ENCODE results near the gene BICDL1. TPM values are rescaled to one million over a fixed set of nuclear protein-coding genes. Genes with fewer than 3 reads are reported as not detected.
"Not testable (repeated sequence)": the region's sequence is repeated elsewhere in the genome, so short reads cannot be mapped to it uniquely, and the experiment has no call there.

The BICDL1 gene
- 1 to 10 TPM; 6.6 to 9.1 TPM for total RNA-seq
- long read RNA-seq, partial matches to known transcripts, result 0 of 2 reads
- long read RNA-seq, other reads (novel, unspliced or antisense), result 2 of 2 reads

- peak; percentile 94 for ATAC-seq
- intact Hi-C loops (cut with DNase I, micrococcal nuclease), result loop anchor here in 1 of 2 donors (10.0 kb wide), 1 partner anchor 96 kb away; no protein-coding TSS in a partner anchor
- DNase-seq, result peak; percentile 90 to 97
Measured at GRCh38 chr12:119988472-119989360, at the start of gene BICDL1. Gene BICDL1, plus strand, starts transcription at chr12:119989236. Its CDS starts 633 bp downstream, at chr12:119989869.

GRCh38 chr12:119940897-119941296 lies 48.1 kb upstream of the BICDL1 start:
- intact Hi-C loops (cut with DNase I, micrococcal nuclease), result no loop called here
- peak; percentile 74 for ATAC-seq
- no peak for DNase-seq

DNA sequence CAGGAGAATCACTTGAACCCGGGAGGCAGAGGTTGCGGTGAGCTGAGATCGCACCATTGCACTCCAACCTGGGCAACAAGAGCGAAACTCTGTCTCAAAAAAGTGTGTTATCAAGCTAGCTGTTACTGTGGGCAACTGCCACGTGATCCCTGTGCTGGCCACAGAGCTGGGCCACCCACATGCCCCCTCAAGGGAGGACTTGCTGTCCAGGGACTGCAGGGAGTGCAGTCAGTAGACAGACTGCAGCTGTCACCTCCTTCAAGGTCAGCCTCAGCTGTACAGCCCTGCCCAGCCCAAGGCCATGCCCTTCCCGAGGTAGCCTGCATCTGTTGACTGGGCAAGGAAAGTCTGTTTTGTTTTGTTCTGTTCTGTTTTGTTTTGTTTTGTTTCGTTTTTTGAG lies 46.6 kb upstream of the BICDL1 start:
- intact Hi-C loops (cut with DNase I, micrococcal nuclease), result no loop called here
- ATAC-seq, result no peak
- DNase-seq, result no peak

- intact Hi-C loops (cut with DNase I, micrococcal nuclease), result no loop called here
- ATAC-seq, result no peak
- no peak for DNase-seq
Measured at GRCh38 chr12:119946213-119946612, 42.8 kb upstream of the BICDL1 start.

- DNase-seq (no peak), ATAC-seq (no peak)
- intact Hi-C loops (cut with DNase I, micrococcal nuclease), result no loop called here
Measured at GRCh38 chr12:119949145-119949544, 39.9 kb upstream of the BICDL1 start.

- no peak for ATAC-seq
- DNase-seq, result no peak
- intact Hi-C loops (cut with DNase I, micrococcal nuclease), result no loop called here
Measured at GRCh38 chr12:119949594-119949993, 39.4 kb upstream of the BICDL1 start.

GRCh38 chr12:119956047-119956446 lies 33.0 kb upstream of the BICDL1 start:
- ATAC-seq (no peak), DNase-seq (no peak)
- intact Hi-C loops (cut with DNase I, micrococcal nuclease), result no loop called here

- intact Hi-C loops (cut with DNase I, micrococcal nuclease), result no loop called here
- ATAC-seq (no peak), DNase-seq (no peak)
Measured at GRCh38 chr12:119957135-119957534, 31.9 kb upstream of the BICDL1 start.

GRCh38 chr12:119959435-119959834 lies 29.6 kb upstream of the BICDL1 start:
- DNase-seq (no peak), ATAC-seq (no peak)
- intact Hi-C loops (cut with DNase I, micrococcal nuclease), result no loop called here

DNA sequence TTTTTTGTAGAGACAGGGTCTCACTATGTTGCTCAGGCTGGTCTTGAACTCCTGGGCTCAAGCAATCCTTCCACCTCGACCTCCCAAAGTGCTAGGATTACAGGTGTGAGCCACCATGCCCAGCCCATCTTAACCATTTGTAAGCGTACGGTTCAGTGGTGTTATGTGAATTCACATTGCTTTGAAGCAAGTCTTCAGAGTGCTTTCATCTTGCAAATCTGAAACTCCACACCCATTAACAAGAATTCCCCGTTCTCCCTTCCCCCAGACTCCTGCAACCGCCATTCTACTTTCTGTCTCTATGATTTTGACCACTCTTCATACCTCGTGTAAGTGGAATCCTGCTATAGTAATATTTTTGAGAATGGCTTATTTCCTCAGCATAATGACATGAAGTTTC lies 24.9 kb upstream of the BICDL1 start:
- DNase-seq (no peak), ATAC-seq (no peak)
- intact Hi-C loops (cut with DNase I, micrococcal nuclease), result no loop called here

DNA sequence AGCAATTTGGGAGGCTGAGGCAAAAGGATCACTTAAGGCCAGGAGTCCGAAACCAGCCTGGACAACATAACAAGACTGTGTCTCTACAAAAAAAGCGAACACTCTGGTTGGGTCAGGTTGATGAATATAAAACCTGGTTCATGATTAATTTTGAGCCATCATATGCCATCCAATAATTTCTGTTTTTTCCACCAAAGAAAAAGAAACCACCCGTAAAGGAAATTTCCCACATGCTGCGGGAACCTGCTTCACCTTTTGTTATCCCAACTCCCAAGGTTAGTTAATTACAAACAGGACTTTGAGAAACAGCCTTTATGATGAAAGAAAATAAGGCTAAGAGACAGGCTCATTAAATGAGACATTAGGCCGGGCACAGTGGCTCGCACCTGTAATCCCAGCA lies 24.1 kb upstream of the BICDL1 start:
- DNase-seq (no peak), ATAC-seq (no peak)
- intact Hi-C loops (cut with DNase I, micrococcal nuclease), result no loop called here

GRCh38 chr12:119980242-119980641 lies 8.8 kb upstream of the BICDL1 start:
- no peak for DNase-seq
- intact Hi-C loops (cut with DNase I, micrococcal nuclease), result loop anchor here in 1 of 2 donors (10.0 kb wide), 1 partner anchor 105 kb away; no protein-coding TSS in a partner anchor
- no peak for ATAC-seq

GRCh38 chr12:119980702-119981101 lies 8.3 kb upstream of the BICDL1 start:
- DNase-seq, ATAC-seq: not testable (repeated sequence)
- intact Hi-C loops (cut with DNase I, micrococcal nuclease), result loop anchor here in 1 of 2 donors (10.0 kb wide), 1 partner anchor 104 kb away; no protein-coding TSS in a partner anchor

- intact Hi-C loops (cut with DNase I, micrococcal nuclease), result loop anchor here in 1 of 2 donors (10.0 kb wide), 1 partner anchor 95 kb away; no protein-coding TSS in a partner anchor
- no peak for ATAC-seq
- DNase-seq, result peak in 1 of 2 donors; percentile 35
Measured at GRCh38 chr12:119989361-119989730, 310 bp downstream of the BICDL1 start.

GRCh38 chr12:119989731-119990381 lies 820 bp downstream of the BICDL1 start:
- intact Hi-C loops (cut with DNase I, micrococcal nuclease), result loop anchor here in 1 of 2 donors (10.0 kb wide), 1 partner anchor 95 kb away; no protein-coding TSS in a partner anchor
- peak; percentile 70 to 91 for DNase-seq
- ATAC-seq, result peak; percentile 50

GRCh38 chr12:119990382-119990874 lies 1.4 kb downstream of the BICDL1 start:
- ATAC-seq (no peak), DNase-seq (no peak)
- intact Hi-C loops (cut with DNase I, micrococcal nuclease), result no loop called here

DNA sequence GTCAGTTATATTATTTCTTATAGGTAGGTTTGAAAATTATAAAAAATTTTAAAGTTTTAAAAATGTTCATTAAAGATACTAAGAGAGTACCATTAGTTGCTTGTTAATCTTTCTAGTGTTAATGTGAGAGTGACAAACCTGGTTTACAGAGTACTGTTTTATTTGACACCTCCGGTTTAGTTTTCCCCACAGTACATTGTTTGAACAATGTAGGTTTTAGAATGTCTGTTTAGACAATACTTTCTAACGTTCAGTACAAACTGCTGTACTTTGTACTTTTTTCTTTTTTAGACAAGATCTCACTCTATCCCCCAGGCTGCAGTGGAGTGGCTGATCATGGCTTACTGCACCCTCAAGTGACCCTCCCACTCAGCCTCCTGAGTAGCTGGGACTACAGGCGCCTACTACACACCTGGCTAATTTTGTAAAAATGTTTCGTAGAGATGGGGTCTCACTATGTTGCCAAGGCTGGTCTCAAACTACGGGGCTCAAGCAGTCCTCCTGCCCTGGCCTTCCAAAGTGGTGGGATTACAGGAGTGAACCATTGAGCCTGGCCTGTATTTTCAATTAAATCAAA lies 3.2 kb downstream of the BICDL1 start:
- intact Hi-C loops (cut with DNase I, micrococcal nuclease), result no loop called here
- DNase-seq (no peak), ATAC-seq (no peak)

DNA sequence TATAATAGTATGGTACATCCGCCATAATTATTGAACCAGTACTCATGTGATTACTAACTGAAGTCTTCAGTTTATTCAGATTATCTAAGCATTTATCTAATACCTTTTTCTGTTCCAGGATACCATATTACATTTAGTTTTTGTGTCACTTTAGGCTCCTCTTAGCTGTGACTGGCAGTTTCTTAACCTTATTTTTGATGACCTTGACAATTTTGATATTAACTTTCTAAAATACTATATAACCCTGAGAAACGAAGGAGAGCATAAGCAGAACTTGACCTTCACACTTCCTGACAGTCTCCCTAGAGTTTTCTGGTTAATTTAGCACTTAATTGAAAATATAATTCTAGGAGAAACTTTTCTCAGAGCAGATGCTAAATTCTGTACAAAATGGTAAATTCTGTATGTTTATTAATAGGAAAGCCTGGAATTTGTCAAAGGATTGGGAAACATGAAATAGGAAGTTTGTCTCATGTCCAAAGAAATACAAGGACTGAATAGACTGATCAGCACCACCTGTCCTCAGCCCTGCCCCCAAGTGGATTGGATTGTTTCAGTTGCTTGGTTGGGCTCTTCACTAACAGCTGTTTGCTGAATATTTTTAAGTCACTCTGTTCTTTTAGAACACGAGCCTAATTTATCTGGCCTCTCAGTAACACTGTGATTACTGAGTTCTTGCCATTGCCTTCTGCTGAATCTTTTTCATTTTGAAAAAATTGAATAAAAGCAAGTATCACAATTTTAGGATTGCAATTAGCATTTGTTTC lies 6.0 kb downstream of the BICDL1 start:
- DNase-seq (no peak), ATAC-seq (no peak)
- intact Hi-C loops (cut with DNase I, micrococcal nuclease), result no loop called here

All from left colon (tissue), 2 donors.